ENCODE results near the gene ALS2CL. TPM values are rescaled to one million over a fixed set of nuclear protein-coding genes. Genes with fewer than 3 reads are reported as not detected.

The ALS2CL gene
- polyA plus RNA-seq, 2 of the 4 experiments (the other 2 are of a cell fraction): 2.3 to 4.0 TPM

- Histone ChIP-seq H3K4me2 (no peak overlapping the region), H3K9me3 (no peaks in the 10 kb centered on the region), H3K27ac (no peak overlapping the region), H3K4me3 (no peak overlapping the region), H3K4me1 (no peaks in the 10 kb centered on the region)
- ChIA-PET CTCF (interaction anchor here (0.8 to 2.7 kb wide), 7 partner anchors 10 to 621 kb away, joined by 3 to 21 read pairs (median 3); partner anchors contain the start of gene ALS2CL), POLR2A (interaction anchor here (0.6 kb wide), 1 partner anchor 161 kb away, joined by 3 read pairs; no protein-coding TSS in a partner anchor)
- ATAC-seq (no peak), FAIRE-seq (no peak), DNase-seq (ENCODE audit: low read depth in 1 of 2, low spot score in 1 of 2) (no peak)
- no peak for TF ChIP-seq TFCP2L1 (CRISPR knock-in tag; IDR thresholded peaks at IDR 0.05)
- TF ChIP-seq HES2 (IDR thresholded peaks at IDR 0.05): no peak
- TF ChIP-seq ATOH8 (CRISPR knock-in tag; IDR thresholded peaks at IDR 0.05; ENCODE audit: low read depth): no peak
- no peak for TF ChIP-seq CHD4 (IDR thresholded peaks at IDR 0.05; ENCODE audit: borderline replicate concordance)
- WGBS (ENCODE audit: missing lambda C conversion rate): 69% methylated on average over 3 of the region's 4 CpGs
Observed at GRCh38 chr3:46703013-46703520, 9.6 kb upstream of the ALS2CL start.

- CTCF ChIA-PET: interaction anchor here (0.8 to 2.7 kb wide), 8 partner anchors 9 to 622 kb away, joined by 3 to 21 read pairs (median 4); partner anchors contain the start of gene ALS2CL
- H3K27ac ChIP-seq: no peak overlapping the region
- WGBS (ENCODE audit: missing lambda C conversion rate): 66% methylated on average over 3 of the region's 4 CpGs
- ATAC-seq (no peak), FAIRE-seq (no peak), DNase-seq (ENCODE audit: low read depth in 1 of 2, low spot score in 1 of 2) (no peak)
- TF ChIP-seq RNF2 (IDR thresholded peaks at IDR 0.05; ENCODE audit: borderline replicate concordance, low read depth) (no peak), GATA3 (IDR thresholded peaks at IDR 0.05; ENCODE audit: borderline replicate concordance) (no peak), FOXS1 (CRISPR knock-in tag; IDR thresholded peaks at IDR 0.05) (no peak), KDM5A (IDR thresholded peaks at IDR 0.05) (no peak), ZSCAN20 (CRISPR knock-in tag; IDR thresholded peaks at IDR 0.05) (no peak), CHD4 (IDR thresholded peaks at IDR 0.05; ENCODE audit: borderline replicate concordance) (no peak), HMGXB4 (CRISPR knock-in tag; IDR thresholded peaks at IDR 0.05; ENCODE audit: borderline replicate concordance) (no peak), KDM1A (IDR thresholded peaks at IDR 0.05; ENCODE audit: low read depth) (no peak), NR3C1 (IDR thresholded peaks at IDR 0.05) (no peak), ATOH8 (CRISPR knock-in tag; IDR thresholded peaks at IDR 0.05; ENCODE audit: low read depth) (no peak), HEYL (CRISPR knock-in tag; IDR thresholded peaks at IDR 0.05) (no peak), ESRRA (IDR thresholded peaks at IDR 0.05; ENCODE audit: borderline replicate concordance, low read length) (no peak), TP53 (CRISPR knock-in tag; IDR thresholded peaks at IDR 0.05) (no peak), CTCF (IDR thresholded peaks at IDR 0.05) (no peak)
- H3K4me2 ChIP-seq: no peak overlapping the region
- no peaks in the 10 kb centered on the region for H3K9me3 ChIP-seq
- no peaks in the 10 kb centered on the region for H3K4me1 ChIP-seq
- no peak overlapping the region for H3K4me3 ChIP-seq
- POLR2A ChIA-PET: no interaction called here
Observed at GRCh38 chr3:46702246-46703012, 8.9 kb upstream of the ALS2CL start.
